ENCODE measurements around the gene HAAO. TPM values are rescaled to one million over a fixed set of nuclear protein-coding genes. Genes with fewer than 3 reads are reported as not detected.

HAAO gene
- total RNA-seq, 2 experiments from 2014 or later: 0.41 to 0.52 TPM

GRCh38 chr2:42829671-42830440 is 37.5 kb upstream of the HAAO start:
- H3K27ac Mint-ChIP-seq: no peak overlapping the region
- no peaks in the 10 kb centered on the region for H3K36me3 Mint-ChIP-seq (ENCODE audit: low read depth)
- no peaks in the 10 kb centered on the region for H3K9me3 Mint-ChIP-seq
- CTCF ChIA-PET: interaction anchor here (0.5 to 3.8 kb wide), 13 partner anchors 9 to 747 kb away, joined by 3 to 32 read pairs (median 3); no protein-coding TSS in a partner anchor
- intact Hi-C loops (cut with micrococcal nuclease): loop anchor here (2.0 to 5.0 kb wide), 6 partner anchors 97 to 779 kb away; no protein-coding TSS in a partner anchor
- no peaks in the 10 kb centered on the region for H3K27me3 Mint-ChIP-seq (ENCODE audit: low read depth)
- H3K4me1 Mint-ChIP-seq (ENCODE audit: low read depth): peaks cover 16% of the 10 kb centered on the region
- H3K4me3 Mint-ChIP-seq: no peak overlapping the region
- DNase-seq: no peak

- no peak overlapping the region for H3K27ac Mint-ChIP-seq
- intact Hi-C loops (cut with micrococcal nuclease): loop anchor here (2.0 to 5.0 kb wide), 6 partner anchors 99 to 780 kb away; no protein-coding TSS in a partner anchor
- H3K9me3 Mint-ChIP-seq: no peaks in the 10 kb centered on the region
- no peaks in the 10 kb centered on the region for H3K27me3 Mint-ChIP-seq (ENCODE audit: low read depth)
- H3K36me3 Mint-ChIP-seq (ENCODE audit: low read depth): no peaks in the 10 kb centered on the region
- peaks cover 16% of the 10 kb centered on the region for H3K4me1 Mint-ChIP-seq (ENCODE audit: low read depth)
- DNase-seq: peak; percentile 78
- CTCF ChIA-PET: interaction anchor here (0.6 to 3.8 kb wide), 22 partner anchors 10 to 749 kb away, joined by 3 to 32 read pairs (median 5); no protein-coding TSS in a partner anchor
- no peak overlapping the region for H3K4me3 Mint-ChIP-seq
Observed at GRCh38 chr2:42828487-42829425, 36.4 kb upstream of the HAAO start.

- H3K36me3 Mint-ChIP-seq (ENCODE audit: low read depth): no peaks in the 10 kb centered on the region
- intact Hi-C loops (cut with micrococcal nuclease): loop anchor here (1.0 to 5.0 kb wide), 8 partner anchors 31 to 781 kb away; no protein-coding TSS in a partner anchor
- peak; percentile 86 for DNase-seq
- H3K9me3 Mint-ChIP-seq: no peaks in the 10 kb centered on the region
- H3K4me3 Mint-ChIP-seq: peak overlapping the region; percentile 32
- peaks cover 16% of the 10 kb centered on the region for H3K4me1 Mint-ChIP-seq (ENCODE audit: low read depth)
- CTCF ChIA-PET: interaction anchor here (0.6 to 3.8 kb wide), 25 partner anchors 9 to 656 kb away, joined by 3 to 32 read pairs (median 5); no protein-coding TSS in a partner anchor
- H3K27me3 Mint-ChIP-seq (ENCODE audit: low read depth): no peaks in the 10 kb centered on the region
- no peak overlapping the region for H3K27ac Mint-ChIP-seq
Observed at GRCh38 chr2:42827647-42828486, 35.5 kb upstream of the HAAO start.

GRCh38 chr2:42826231-42826630 is 33.8 kb upstream of the HAAO start:
- no peak overlapping the region for H3K4me3 Mint-ChIP-seq
- H3K36me3 Mint-ChIP-seq (ENCODE audit: low read depth): no peaks in the 10 kb centered on the region

GRCh38 chr2:42824454-42824807 is 32.0 kb upstream of the HAAO start:
- H3K9me3 Mint-ChIP-seq: no peaks in the 10 kb centered on the region
- CTCF ChIA-PET: interaction anchor here (0.8 to 0.9 kb wide), 2 partner anchors 11 to 718 kb away, joined by 3 to 4 read pairs; no protein-coding TSS in a partner anchor
- intact Hi-C loops (cut with micrococcal nuclease): no loop called here

More at GRCh38 chr2:42826231-42826630, 33.8 kb upstream of the HAAO start:
- Mint-ChIP-seq H3K27me3 (ENCODE audit: low read depth) (no peaks in the 10 kb centered on the region), H3K27ac (no peak overlapping the region), H3K4me1 (ENCODE audit: low read depth) (peaks cover 16% of the 10 kb centered on the region), H3K9me3 (no peaks in the 10 kb centered on the region)
- CTCF ChIA-PET: interaction anchor here (0.6 to 3.8 kb wide), 4 partner anchors 15 to 651 kb away, joined by 3 to 32 read pairs (median 4); no protein-coding TSS in a partner anchor
- no peak for DNase-seq
- intact Hi-C loops (cut with micrococcal nuclease): loop anchor here (5.0 kb wide), 3 partner anchors 101 to 716 kb away; no protein-coding TSS in a partner anchor

GRCh38 chr2:42823744-42824453 is 31.5 kb upstream of the HAAO start:
- peaks cover 16% of the 10 kb centered on the region for H3K4me1 Mint-ChIP-seq (ENCODE audit: low read depth)
- no peaks in the 10 kb centered on the region for H3K36me3 Mint-ChIP-seq (ENCODE audit: low read depth)
- intact Hi-C loops (cut with micrococcal nuclease): no loop called here
- DNase-seq: no peak
- CTCF ChIA-PET: interaction anchor here (0.8 to 0.9 kb wide), 2 partner anchors 11 to 719 kb away, joined by 3 to 4 read pairs; no protein-coding TSS in a partner anchor
- H3K9me3 Mint-ChIP-seq: no peaks in the 10 kb centered on the region
- no peak overlapping the region for H3K27ac Mint-ChIP-seq
- H3K27me3 Mint-ChIP-seq (ENCODE audit: low read depth): no peaks in the 10 kb centered on the region
- H3K4me3 Mint-ChIP-seq: no peak overlapping the region

More at GRCh38 chr2:42824454-42824807, 32.0 kb upstream of the HAAO start:
- no peaks in the 10 kb centered on the region for H3K27me3 Mint-ChIP-seq (ENCODE audit: low read depth)
- peaks cover 16% of the 10 kb centered on the region for H3K4me1 Mint-ChIP-seq (ENCODE audit: low read depth)
- no peak for DNase-seq
- no peaks in the 10 kb centered on the region for H3K36me3 Mint-ChIP-seq (ENCODE audit: low read depth)
- H3K27ac Mint-ChIP-seq: no peak overlapping the region
- H3K4me3 Mint-ChIP-seq: no peak overlapping the region

GRCh38 chr2:42819160-42819559 is 26.8 kb upstream of the HAAO start:
- no peaks in the 10 kb centered on the region for H3K4me1 Mint-ChIP-seq (ENCODE audit: low read depth)
- CTCF ChIA-PET: interaction anchor here (1.8 to 2.2 kb wide), 2 partner anchors 9 kb away, joined by 5 to 8 read pairs; no protein-coding TSS in a partner anchor
- intact Hi-C loops (cut with micrococcal nuclease): loop anchor here (10.0 kb wide), 1 partner anchor 714 kb away; no protein-coding TSS in a partner anchor
- no peak for DNase-seq
- H3K9me3 Mint-ChIP-seq: no peaks in the 10 kb centered on the region
- H3K27ac Mint-ChIP-seq: no peak overlapping the region
- H3K4me3 Mint-ChIP-seq: no peak overlapping the region
- no peaks in the 10 kb centered on the region for H3K27me3 Mint-ChIP-seq (ENCODE audit: low read depth)
- H3K36me3 Mint-ChIP-seq (ENCODE audit: low read depth): no peaks in the 10 kb centered on the region

- no peaks in the 10 kb centered on the region for H3K9me3 Mint-ChIP-seq
- intact Hi-C loops (cut with micrococcal nuclease): loop anchor here (10.0 kb wide), 1 partner anchor 711 kb away; no protein-coding TSS in a partner anchor
- H3K27me3 Mint-ChIP-seq (ENCODE audit: low read depth): no peaks in the 10 kb centered on the region
- no peak overlapping the region for H3K4me3 Mint-ChIP-seq
- peaks cover under 1% of the 10 kb centered on the region for H3K36me3 Mint-ChIP-seq (ENCODE audit: low read depth)
- CTCF ChIA-PET: interaction anchor here (1.9 kb wide), 1 partner anchor 12 kb away, joined by 8 read pairs; no protein-coding TSS in a partner anchor
- no peak for DNase-seq
- no peak overlapping the region for H3K27ac Mint-ChIP-seq
- peaks cover 5% of the 10 kb centered on the region for H3K4me1 Mint-ChIP-seq (ENCODE audit: low read depth)
Observed at GRCh38 chr2:42815726-42816125, 23.3 kb upstream of the HAAO start.

GRCh38 chr2:42813763-42814162 is 21.4 kb upstream of the HAAO start:
- CTCF ChIA-PET: interaction anchor here (0.6 to 4.9 kb wide), 6 partner anchors 8 to 700 kb away, joined by 3 to 32 read pairs (median 3); no protein-coding TSS in a partner anchor

GRCh38 chr2:42812899-42813479 is 20.6 kb upstream of the HAAO start:
- H3K27me3 Mint-ChIP-seq (ENCODE audit: low read depth): no peaks in the 10 kb centered on the region
- peaks cover 5% of the 10 kb centered on the region for H3K36me3 Mint-ChIP-seq (ENCODE audit: low read depth)
- intact Hi-C loops (cut with micrococcal nuclease): loop anchor here (5.0 to 10.0 kb wide), 2 partner anchors 319 to 708 kb away; no protein-coding TSS in a partner anchor
- DNase-seq: no peak
- H3K27ac Mint-ChIP-seq: peak overlapping the region; percentile 26
- CTCF ChIA-PET: interaction anchor here (0.7 to 4.9 kb wide), 6 partner anchors 9 to 512 kb away, joined by 3 to 32 read pairs (median 3); no protein-coding TSS in a partner anchor
- no peaks in the 10 kb centered on the region for H3K9me3 Mint-ChIP-seq
- peak overlapping the region; percentile 35 for H3K4me3 Mint-ChIP-seq
- H3K4me1 Mint-ChIP-seq (ENCODE audit: low read depth): peaks cover 11% of the 10 kb centered on the region

More at GRCh38 chr2:42813763-42814162, 21.4 kb upstream of the HAAO start:
- Mint-ChIP-seq H3K36me3 (ENCODE audit: low read depth) (peaks cover 5% of the 10 kb centered on the region), H3K4me3 (no peak overlapping the region), H3K4me1 (ENCODE audit: low read depth) (peaks cover 11% of the 10 kb centered on the region), H3K27me3 (ENCODE audit: low read depth) (no peaks in the 10 kb centered on the region), H3K27ac (no peak overlapping the region), H3K9me3 (no peaks in the 10 kb centered on the region)
- intact Hi-C loops (cut with micrococcal nuclease): loop anchor here (5.0 to 10.0 kb wide), 2 partner anchors 319 to 709 kb away; no protein-coding TSS in a partner anchor
- no peak for DNase-seq
